OCI-LY3 (cell line): ENCODE results near the gene GRID1.

Experiments used
- H2AFZ ChIP-seq: fragments of 200-600, 300-600 bp; shearing (Covaris generic); 2 replicates; pipeline ENCODE4 v1.6.0; 2014; ENCODE audit warnings: antibody characterized with exemption, low read depth, low read length
- H3K27ac ChIP-seq: fragments of 200-600, 300-600 bp; sonication (generic); 2 replicates; pipeline ENCODE4 v1.5.1; 2014; ENCODE audit warnings: mild to moderate bottlenecking, low read length, moderate library complexity, mixed read lengths
- H3K27me3 ChIP-seq: fragments of 200-600, 300-600 bp; sonication (generic); 2 replicates; pipeline ENCODE4 v1.6.1; 2014; ENCODE audit warnings: low read depth, low read length, mixed read lengths
- H3K36me3 ChIP-seq: fragments of 200-600, 300-600 bp; sonication (generic); replicated peaks from 2 replicates; pipeline ENCODE3; 2014; ENCODE audit warnings: low read depth, low read length, mixed read lengths
- H3K4me1 ChIP-seq: fragments of 300-600, 200-600 bp; sonication (generic); 2 replicates; pipeline ENCODE4 v1.6.1; 2014; ENCODE audit warnings: low read length, mixed read lengths
- H3K4me2 ChIP-seq: fragments of 200-600, 300-600 bp; sonication (generic); 2 replicates; pipeline ENCODE4 v1.6.1; 2014; ENCODE audit warnings: low read length, mixed read lengths
- H3K4me3 ChIP-seq: fragments of 300-600, 200-600 bp; sonication (generic); 2 replicates; pipeline ENCODE4 v1.5.1; 2014; ENCODE audit warnings: antibody characterized with exemption, mild to moderate bottlenecking, low read length, moderate library complexity
- H3K79me2 ChIP-seq: fragments of 300-600, 200-600 bp; shearing (Covaris generic); 2 replicates; pipeline ENCODE4 v1.6.1; 2014; ENCODE audit warnings: mild to moderate bottlenecking, low read length, mixed read lengths
- H3K9ac ChIP-seq: fragments of 300-600, 200-600 bp; shearing (Covaris generic); 2 replicates; pipeline ENCODE4 v1.6.0; 2014; ENCODE audit warnings: mild to moderate bottlenecking, low read length, moderate library complexity
- H3K9me3 ChIP-seq: fragments of 200-600, 300-600 bp; shearing (Covaris generic); 2 replicates; pipeline ENCODE4 v1.6.1; 2014; ENCODE audit warnings: low read length, mixed read lengths; ENCODE audit not compliant: insufficient read depth
- H4K20me1 ChIP-seq: fragments of 200-600, 300-600 bp; sonication (generic); 2 replicates; pipeline ENCODE4 v1.6.1; 2016; ENCODE audit warnings: low read length, mixed read lengths; ENCODE audit not compliant: insufficient read depth
- CTCF ChIP-seq: fragments of 200-600, 300-600 bp; sonication (generic); IDR thresholded peaks from 2 replicates; pipeline ENCODE4 v1.5.1; 2014; ENCODE audit warnings: antibody characterized with exemption, low read length, low read depth
- EZH2phosphoT487 ChIP-seq: fragments of 200-600 bp; shearing (Covaris generic); IDR thresholded peaks from 2 replicates; pipeline ENCODE4 v1.6.1; 2018; ENCODE audit warnings: antibody characterized with exemption, mixed run types, low read depth

GRID1 gene

GRCh38 chr10:86200269-86200668 lies 166.3 kb downstream of the GRID1 start:
- 0 out of 2 replicates have a peak, but pooled peaks cover 3% of the 10 kb centered on the region for H3K27me3 ChIP-seq
- no peaks in the 10 kb centered on the region for H3K4me1 ChIP-seq
- H3K36me3 ChIP-seq = no peaks in the 10 kb centered on the region
- H3K27ac ChIP-seq = no peak overlapping the region
- no peaks in the 10 kb centered on the region for H4K20me1 ChIP-seq
- H2AFZ ChIP-seq = no peak overlapping the region
- no peak overlapping the region for H3K4me2 ChIP-seq
- no peak overlapping the region for H3K4me3 ChIP-seq
- no peaks in the 10 kb centered on the region for H3K9me3 ChIP-seq
- H3K9ac ChIP-seq = no peak overlapping the region
- TF ChIP-seq EZH2phosphoT487 (no peak), CTCF (no peak)
- H3K79me2 ChIP-seq = no peaks in the 10 kb centered on the region

- Histone ChIP-seq H2AFZ (no peak overlapping the region), H3K4me3 (no peak overlapping the region), H3K4me2 (no peak overlapping the region), H3K9me3 (no peaks in the 10 kb centered on the region), H3K79me2 (no peaks in the 10 kb centered on the region), H3K36me3 (no peaks in the 10 kb centered on the region), H4K20me1 (no peaks in the 10 kb centered on the region), H3K27me3 (0 out of 2 replicates have a peak, but pooled peaks cover 3% of the 10 kb centered on the region), H3K4me1 (no peaks in the 10 kb centered on the region), H3K27ac (no peak overlapping the region), H3K9ac (no peak overlapping the region)
- no peak for TF ChIP-seq EZH2phosphoT487
- TF ChIP-seq CTCF = no peak
Measured at GRCh38 chr10:86199041-86199440, 167.6 kb downstream of the GRID1 start.

GRCh38 chr10:86198271-86198670 lies 168.3 kb downstream of the GRID1 start:
- no peaks in the 10 kb centered on the region for H3K4me1 ChIP-seq
- H2AFZ ChIP-seq = no peak overlapping the region
- no peak overlapping the region for H3K4me3 ChIP-seq
- 0 out of 2 replicates have a peak, but pooled peaks cover 3% of the 10 kb centered on the region for H3K27me3 ChIP-seq
- no peaks in the 10 kb centered on the region for H4K20me1 ChIP-seq
- H3K79me2 ChIP-seq = no peaks in the 10 kb centered on the region
- no peaks in the 10 kb centered on the region for H3K36me3 ChIP-seq
- TF ChIP-seq CTCF (no peak), EZH2phosphoT487 (no peak)
- no peak overlapping the region for H3K9ac ChIP-seq
- no peaks in the 10 kb centered on the region for H3K9me3 ChIP-seq
- no peak overlapping the region for H3K27ac ChIP-seq
- H3K4me2 ChIP-seq = no peak overlapping the region

GRCh38 chr10:86197166-86197790 lies 169.3 kb downstream of the GRID1 start:
- Histone ChIP-seq H3K79me2 (no peaks in the 10 kb centered on the region), H3K4me2 (no peak overlapping the region), H3K4me1 (no peaks in the 10 kb centered on the region), H3K36me3 (no peaks in the 10 kb centered on the region), H3K27ac (no peak overlapping the region), H3K27me3 (0 out of 2 replicates have a peak, but pooled peaks cover 3% of the 10 kb centered on the region), H3K4me3 (no peak overlapping the region), H3K9me3 (no peaks in the 10 kb centered on the region), H3K9ac (no peak overlapping the region), H4K20me1 (no peaks in the 10 kb centered on the region), H2AFZ (no peak overlapping the region)
- TF ChIP-seq CTCF (no peak), EZH2phosphoT487 (no peak)
